ENCODE data around the gene TMEM196.
"Not testable (repeated sequence)": the region's sequence is repeated elsewhere in the genome, so short reads cannot be mapped to it uniquely, and the experiment has no call there.

The TMEM196 gene

DNA sequence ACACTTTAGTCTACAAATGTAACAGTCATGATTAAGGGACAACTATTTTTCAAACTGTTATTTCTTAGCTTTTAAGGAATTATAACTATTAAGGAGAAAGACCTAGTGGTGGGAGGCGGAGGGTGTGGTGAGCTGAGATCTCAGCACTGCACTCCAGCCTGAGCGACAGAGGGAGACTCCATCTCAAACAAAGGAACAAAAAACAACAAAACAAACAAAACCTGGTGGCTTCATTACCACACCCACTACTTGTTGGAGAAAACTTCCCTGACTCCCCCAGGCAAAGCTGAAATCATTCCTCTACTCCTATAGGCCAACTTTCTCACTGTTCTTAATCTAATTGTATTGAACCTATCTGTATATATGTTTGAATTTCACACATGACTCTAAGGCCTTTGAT, 67.8 kb downstream of the TMEM196 start:
- FAIRE-seq = no peak

DNA sequence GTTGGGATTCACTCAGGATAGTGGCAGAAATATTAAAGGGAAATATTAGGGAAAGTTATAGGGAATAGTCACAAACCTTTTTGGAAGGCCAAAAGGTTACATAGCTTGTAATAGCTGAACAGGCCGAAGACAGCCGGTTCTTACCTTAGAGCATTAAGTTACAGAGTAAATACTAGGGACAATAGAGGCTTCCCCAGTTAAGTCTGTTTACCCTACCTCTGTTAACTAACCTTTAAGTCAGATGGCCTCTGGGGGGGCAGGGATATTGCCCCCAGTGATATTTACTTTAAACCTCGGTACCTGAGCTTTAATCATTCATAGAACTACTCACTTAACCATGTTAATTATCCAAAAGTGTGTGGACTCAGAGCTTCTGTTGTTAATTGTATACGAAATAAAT, 71.9 kb downstream of the TMEM196 start:
- FAIRE-seq = no peak

DNA sequence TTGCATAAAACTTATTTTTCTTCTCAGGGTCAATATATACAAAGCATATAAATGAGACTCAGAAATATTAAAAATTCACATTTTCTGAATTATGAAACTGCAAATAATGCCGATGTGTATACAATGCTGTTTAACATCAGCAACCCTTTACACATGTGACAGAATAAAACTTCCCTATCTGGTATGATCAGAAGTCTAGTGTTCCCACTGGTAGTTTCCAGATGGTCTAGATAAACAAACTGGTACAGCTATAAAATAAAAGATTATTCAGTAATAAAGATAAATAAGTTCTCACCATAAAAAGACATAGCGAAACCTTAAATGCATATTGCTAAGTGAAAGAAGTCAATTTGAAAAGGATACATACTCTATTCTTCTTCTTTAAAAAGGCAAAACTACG, 72.5 kb downstream of the TMEM196 start:
- no peak for FAIRE-seq

DNA sequence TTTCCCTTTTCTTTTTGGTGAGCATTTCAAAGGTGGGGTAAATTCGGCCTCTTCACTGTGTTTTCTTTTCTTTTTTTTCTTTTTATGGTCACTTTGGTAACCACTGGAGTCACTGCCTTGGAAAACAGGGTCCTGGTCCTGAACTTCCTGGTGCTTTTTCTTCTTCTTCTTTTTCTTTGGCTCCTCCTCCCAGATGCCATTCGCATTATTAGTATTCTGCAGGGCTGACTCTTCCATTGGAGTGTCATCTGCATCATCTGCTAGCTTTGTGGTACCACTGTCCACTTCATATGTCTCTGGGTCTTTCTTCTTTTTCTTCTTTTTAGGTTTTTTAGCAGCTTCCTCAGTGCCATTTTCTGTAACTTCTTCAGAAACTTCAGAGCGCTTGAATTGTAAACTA, 75.1 kb downstream of the TMEM196 start:
- FAIRE-seq = no peak

DNA sequence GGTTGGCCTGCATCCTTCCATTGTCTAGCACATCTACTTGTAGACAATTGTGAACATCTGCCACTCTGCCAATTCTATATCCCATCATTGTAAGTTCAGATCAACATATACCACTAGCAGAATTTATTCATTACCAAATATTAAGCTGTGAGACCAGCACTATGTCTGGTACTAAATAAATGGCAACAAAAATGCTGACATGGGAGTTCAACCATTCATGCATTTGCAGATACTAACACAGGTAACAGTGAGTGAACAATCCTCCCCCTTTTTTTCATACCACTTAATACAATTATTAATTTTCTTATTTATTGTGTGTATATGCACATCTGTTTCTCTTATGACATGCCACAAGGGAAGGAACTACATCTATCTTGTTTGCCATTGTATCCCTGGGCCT, 76.5 kb downstream of the TMEM196 start:
- FAIRE-seq = no peak

DNA sequence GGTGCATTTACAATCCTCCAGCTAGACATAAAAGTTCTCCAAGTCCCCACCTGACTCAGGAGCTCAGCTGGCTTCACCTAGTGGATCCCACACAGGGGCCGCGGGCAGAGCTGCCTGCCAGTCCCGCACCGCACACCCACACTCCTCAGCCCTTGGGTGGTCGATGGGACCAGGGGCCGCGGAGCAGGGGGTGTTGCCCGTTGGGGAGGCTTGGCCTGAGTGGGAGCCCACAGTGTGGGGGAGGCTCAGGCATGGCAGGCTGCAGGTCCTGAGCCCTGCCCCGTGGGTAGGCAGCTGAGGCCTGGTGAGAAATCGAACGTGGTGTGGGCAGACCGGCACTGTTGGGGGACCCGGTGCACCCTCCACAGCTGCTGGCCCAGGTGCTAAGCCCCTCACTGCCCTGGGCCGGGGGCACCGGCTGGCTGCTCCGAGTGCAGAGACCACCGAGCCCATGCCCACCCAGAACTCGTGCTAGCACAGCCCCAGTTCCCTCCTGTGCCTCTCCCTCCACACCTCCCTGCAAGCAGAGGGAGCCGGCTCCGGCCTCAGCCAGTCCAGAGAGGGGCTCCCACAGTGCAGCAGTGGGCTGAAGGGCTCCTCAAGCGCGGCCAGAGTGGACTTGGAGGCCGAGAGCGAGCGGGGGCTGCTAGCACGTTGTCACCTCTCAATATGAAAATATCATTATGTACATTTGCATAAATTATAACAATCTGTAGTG, 81.1 kb downstream of the TMEM196 start:
- FAIRE-seq = no peak

DNA sequence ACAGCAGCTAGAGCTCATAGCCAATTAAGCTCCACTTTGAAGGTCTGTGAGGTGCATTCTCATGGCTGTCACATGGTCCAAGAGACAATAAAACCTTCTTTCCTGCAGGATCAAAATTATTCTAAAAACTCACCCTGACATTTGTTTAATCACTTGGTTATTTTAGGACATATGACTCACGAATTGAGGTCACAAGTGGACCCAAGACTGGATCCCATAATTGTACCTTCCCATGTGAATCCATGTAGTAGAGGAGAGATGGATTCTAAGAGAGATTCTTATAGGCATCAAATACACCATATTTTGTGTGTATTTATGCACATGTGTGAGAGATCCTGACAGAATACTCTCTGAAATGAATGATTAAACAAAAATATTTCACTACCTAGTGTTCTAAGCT, 82.7 kb downstream of the TMEM196 start:
- FAIRE-seq = no peak

DNA sequence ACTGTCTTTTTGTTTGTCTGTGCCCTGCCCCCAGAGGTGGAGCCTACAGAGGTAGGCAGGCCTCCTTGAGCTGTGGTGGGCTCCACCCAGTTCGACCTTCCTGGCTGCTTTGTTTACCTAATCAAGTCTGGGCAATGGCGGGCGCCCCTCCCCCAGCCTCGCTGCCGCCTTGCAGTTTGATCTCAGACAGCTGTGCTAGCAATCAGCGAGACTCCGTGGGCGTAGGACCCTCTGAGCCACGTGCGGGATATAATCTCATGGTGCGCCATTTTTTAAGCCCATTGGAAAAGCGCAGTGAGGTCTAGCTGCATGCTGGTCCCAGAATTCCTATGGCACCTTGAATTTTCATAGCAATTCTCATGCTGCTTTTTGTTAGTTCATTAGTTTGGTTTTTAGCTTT, 84.3 kb downstream of the TMEM196 start:
- FAIRE-seq = not testable (repeated sequence)

DNA sequence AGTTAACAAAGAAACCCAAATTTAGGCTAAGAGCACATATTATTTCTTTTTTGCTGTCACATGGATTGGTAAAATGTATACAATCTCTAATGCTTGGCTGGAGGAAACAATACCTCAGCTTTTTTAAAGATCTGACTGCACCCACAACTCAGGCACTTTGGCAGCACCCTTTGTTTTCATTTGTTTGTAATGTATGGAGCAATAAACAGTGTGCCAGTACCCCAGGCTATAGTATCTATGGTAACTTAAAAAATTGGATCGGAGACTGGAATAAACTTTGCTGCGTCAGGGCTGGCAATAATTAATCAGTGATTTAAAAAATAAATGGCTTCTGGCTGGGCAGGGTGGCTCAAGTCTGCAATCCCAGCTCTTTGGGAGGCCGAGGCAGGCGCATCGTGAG, 91.8 kb downstream of the TMEM196 start:
- no peak for FAIRE-seq

DNA sequence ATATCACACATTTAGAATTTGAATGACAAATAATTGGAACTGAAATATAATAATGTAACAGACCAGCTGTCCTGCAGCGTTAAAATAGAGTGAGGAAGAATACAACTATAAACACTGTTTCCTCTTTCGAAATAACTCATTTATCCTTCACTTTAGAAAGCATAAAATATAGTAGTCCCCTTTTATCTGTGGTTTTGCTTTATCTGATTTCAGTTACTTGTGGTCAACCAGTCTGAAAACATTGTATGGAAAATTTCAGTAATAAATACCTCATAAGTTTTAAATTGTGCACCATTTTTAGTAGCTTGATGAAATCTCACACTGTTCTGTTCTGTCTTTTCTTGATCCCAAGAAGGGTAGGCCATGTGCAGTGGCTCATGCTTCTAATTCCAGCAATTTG, 96.2 kb downstream of the TMEM196 start:
- FAIRE-seq = no peak

DNA sequence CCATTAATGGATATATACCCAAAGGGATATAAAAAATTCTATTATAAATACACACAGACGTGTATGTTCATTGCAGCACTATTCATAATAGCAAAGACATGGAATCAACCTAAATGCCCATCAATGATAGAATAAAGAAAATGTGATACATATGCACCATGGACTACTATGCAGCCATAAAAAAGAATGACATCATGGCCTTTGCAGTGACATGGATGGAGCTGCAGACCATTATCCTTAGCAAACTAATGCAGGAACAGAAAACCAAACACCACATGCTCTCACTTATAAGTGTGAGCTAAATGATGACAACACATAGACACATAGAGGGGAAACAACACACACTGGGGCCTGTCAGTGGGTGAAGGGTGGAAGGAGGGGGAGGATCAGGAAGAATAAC, 97.6 kb downstream of the TMEM196 start:
- no peak for FAIRE-seq

DNA sequence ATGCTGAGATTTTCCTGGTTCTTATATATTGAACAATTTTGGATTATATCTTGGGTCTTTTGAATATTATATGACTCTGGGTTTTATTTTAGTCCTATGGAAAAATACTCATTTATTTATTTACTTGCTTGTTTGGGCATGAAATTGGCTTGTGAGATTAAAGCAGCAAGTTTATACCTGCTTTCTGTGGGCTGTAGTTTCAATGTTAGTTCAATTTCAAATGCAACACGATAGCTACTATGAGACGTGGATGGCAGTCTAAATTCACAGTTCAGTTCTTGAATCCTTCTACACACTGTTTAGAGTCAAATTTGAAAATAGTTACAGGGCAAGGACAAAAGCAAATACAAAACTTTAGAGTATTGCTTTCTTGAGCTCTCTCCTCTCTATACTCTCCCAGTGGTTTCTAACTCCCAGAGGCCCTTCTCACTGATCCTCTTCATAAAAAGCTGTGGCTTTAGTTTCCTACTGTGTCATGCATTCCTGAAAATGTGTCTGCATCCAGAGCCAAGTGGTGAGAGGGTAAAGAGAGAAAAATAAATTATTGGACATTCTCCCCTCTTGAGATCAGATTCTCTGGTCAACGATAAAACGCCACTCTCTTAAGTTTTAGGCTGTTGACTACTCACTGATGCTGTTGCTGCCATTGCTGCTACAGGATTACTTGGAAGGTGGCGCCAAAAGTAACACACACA, 99.0 kb downstream of the TMEM196 start:
- no peak for FAIRE-seq

DNA sequence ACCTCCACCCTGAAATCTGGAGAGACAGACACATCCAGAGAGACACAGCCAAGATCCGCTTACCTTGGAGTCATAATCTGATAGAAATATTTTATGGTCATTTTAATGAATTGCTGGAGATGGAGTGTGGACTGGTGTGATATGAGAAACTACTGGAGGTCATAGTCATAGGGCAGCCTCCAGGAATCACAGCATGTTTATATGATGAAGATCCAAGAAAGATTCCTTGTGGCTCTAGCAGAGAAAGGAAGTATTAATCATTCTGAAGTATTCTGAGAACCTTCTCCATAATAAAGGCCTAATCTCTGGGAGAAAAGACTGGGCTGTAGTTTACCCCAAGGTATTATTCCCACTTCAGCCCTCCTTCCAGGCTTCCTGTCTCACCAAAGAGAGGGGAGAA, 102.6 kb downstream of the TMEM196 start:
- FAIRE-seq = no peak
